HEK293T (cell line): ENCODE results near the gene CCDC9.

Source experiments
- CTCF ChIA-PET: fragments of 350-600 bp; formaldehyde crosslinking; extraction: SDS; loops from one replicate; lab custom pipeline; 2021; ENCODE audit warnings: antibody characterized with exemption, inconsistent platforms; lab: Yijun Ruan, JAX
- POLR2A ChIA-PET: fragments of 350-600 bp; formaldehyde crosslinking; extraction: SDS; loops from one replicate; lab custom pipeline; 2020; ENCODE audit warnings: antibody characterized with exemption, inconsistent platforms; lab: Yijun Ruan, JAX
- DNase-seq: peaks from one replicate; pipeline ENCODE4 v3.0.0; 2012; ENCODE audit warnings: mixed read lengths; ENCODE audit errors: extremely low spot score
- ARNT ChIP-seq: fragments of 450-650 bp; IDR thresholded peaks from 2 replicates; pipeline ENCODE4 v1.6.1; 2017; ENCODE audit warnings: mild to moderate bottlenecking
- BHLHE40 ChIP-seq: fragments of 450-650 bp; IDR thresholded peaks from 2 replicates; pipeline ENCODE4 v1.6.1; 2016; ENCODE audit warnings: mild to moderate bottlenecking, moderate library complexity, borderline replicate concordance
- CTBP1 ChIP-seq: fragments of 450-650 bp; IDR thresholded peaks from 2 replicates; pipeline ENCODE4 v1.6.1; 2016; ENCODE audit warnings: borderline replicate concordance
- ELF4 ChIP-seq: fragments of 450-650 bp; IDR thresholded peaks from 2 replicates; pipeline ENCODE4 v1.6.1; 2017; ENCODE audit warnings: antibody characterized with exemption
- FOXA1 ChIP-seq: fragments of 450-650 bp; IDR thresholded peaks from 2 replicates; pipeline ENCODE4 v1.6.1; 2016; ENCODE audit warnings: mild to moderate bottlenecking
- FOXK2 ChIP-seq: fragments of 450-650 bp; IDR thresholded peaks from 2 replicates; pipeline ENCODE4 v1.6.1; 2016; ENCODE audit warnings: mild to moderate bottlenecking
- FOXM1 ChIP-seq: fragments of 450-650 bp; IDR thresholded peaks from 2 replicates; pipeline ENCODE4 v1.6.1; 2017; ENCODE audit warnings: mild to moderate bottlenecking, borderline replicate concordance
- HDGF ChIP-seq: fragments of 450-650 bp; IDR thresholded peaks from 2 replicates; pipeline ENCODE4 v1.6.1; 2017; ENCODE audit warnings: antibody characterized with exemption, borderline replicate concordance
- L3MBTL2 ChIP-seq: fragments of 450-650 bp; conservative IDR thresholded peaks from 2 replicates; pipeline ENCODE4 v1.6.1; 2016; ENCODE audit warnings: mild to moderate bottlenecking
- LEF1 ChIP-seq: fragments of 450-650 bp; IDR thresholded peaks from 2 replicates; pipeline ENCODE4 v1.6.1; 2017; ENCODE audit warnings: mild to moderate bottlenecking, borderline replicate concordance
- NFRKB ChIP-seq: fragments of 450-650 bp; IDR thresholded peaks from 2 replicates; pipeline ENCODE4 v1.6.1; 2016; ENCODE audit warnings: mild to moderate bottlenecking, moderate library complexity
- PKNOX1 ChIP-seq: fragments of 450-650 bp; IDR thresholded peaks from 2 replicates; pipeline ENCODE4 v1.6.1; 2016
- SP1 ChIP-seq: fragments of 450-650 bp; IDR thresholded peaks from 2 replicates; pipeline ENCODE4 v1.6.1; 2017
- SUZ12 ChIP-seq: fragments of 450-650 bp; IDR thresholded peaks from 2 replicates; pipeline ENCODE4 v1.6.1; 2016; ENCODE audit warnings: mild to moderate bottlenecking
- TARDBP ChIP-seq: fragments of 450-650 bp; IDR thresholded peaks from 2 replicates; pipeline ENCODE4 v1.6.1; 2016
- ZNF384 ChIP-seq: fragments of 450-650 bp; IDR thresholded peaks from 2 replicates; pipeline ENCODE4 v1.6.1; 2016

CCDC9 gene

DNA sequence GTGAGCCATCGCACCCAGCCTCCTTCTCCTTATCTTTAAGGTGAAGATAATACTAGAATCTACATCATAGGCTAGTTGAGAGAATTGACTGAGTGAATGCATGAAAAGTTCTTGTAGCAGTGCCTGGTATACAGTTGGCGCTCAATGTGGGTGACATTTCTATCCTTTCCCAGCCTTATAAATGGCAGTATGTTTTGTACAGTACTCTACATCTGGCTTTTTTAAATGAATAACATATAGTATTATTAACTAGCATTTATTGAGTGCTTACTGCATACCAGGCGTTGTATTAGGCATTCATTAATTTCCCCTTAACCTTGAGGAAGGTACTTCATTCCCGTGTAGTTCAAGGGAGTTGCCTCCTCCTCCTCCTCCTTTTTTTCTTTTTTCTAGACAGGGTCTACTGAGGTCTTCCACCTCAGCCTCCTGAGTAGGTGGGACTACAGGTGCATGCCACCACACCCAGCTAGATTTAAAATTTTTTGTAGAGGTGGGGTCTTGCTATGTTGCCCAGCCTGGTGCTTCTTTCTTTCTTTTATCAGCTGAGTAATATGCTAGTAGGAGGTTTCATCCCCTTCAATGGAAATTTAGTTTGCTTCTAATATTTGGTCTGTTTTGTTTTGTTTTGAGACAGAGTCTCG, 56.2 kb downstream of the CCDC9 start:
- TF ChIP-seq FOXA1 (no peak), ZNF384 (no peak), TARDBP (no peak), L3MBTL2 (no peak), ARNT (no peak), NFRKB (no peak), BHLHE40 (no peak), ELF4 (no peak), SP1 (no peak), FOXM1 (no peak), FOXK2 (no peak), HDGF (no peak), CTBP1 (no peak)
- no peak for DNase-seq
- POLR2A ChIA-PET, result no interaction called here
- CTCF ChIA-PET, result interaction anchor here (0.6 kb wide), 1 partner anchor 320 kb away, joined by 3 read pairs; no protein-coding TSS in a partner anchor

- ChIA-PET CTCF (no interaction called here), POLR2A (no interaction called here)
- TF ChIP-seq HDGF (no peak), NFRKB (no peak), ELF4 (no peak), FOXA1 (no peak), PKNOX1 (no peak)
- no peak for DNase-seq
Observed at GRCh38 chr19:47313754-47314295, 57.5 kb downstream of the CCDC9 start.

GRCh38 chr19:47315125-47315821, 58.9 kb downstream of the CCDC9 start:
- ChIA-PET POLR2A (no interaction called here), CTCF (interaction anchor here (0.7 kb wide), 1 partner anchor 17 kb away, joined by 4 read pairs; no protein-coding TSS in a partner anchor)
- TF ChIP-seq PKNOX1 (peak; percentile 57), FOXA1 (no peak)
- DNase-seq, result peak; percentile 22

- ChIA-PET POLR2A (no interaction called here), CTCF (no interaction called here)
- TF ChIP-seq ZNF384 (no peak), ELF4 (no peak), FOXK2 (no peak), SUZ12 (no peak), FOXM1 (no peak), CTBP1 (no peak), HDGF (no peak), NFRKB (no peak), PKNOX1 (no peak), TARDBP (no peak)
- no peak for DNase-seq
Observed at GRCh38 chr19:47316513-47316912, 60.2 kb downstream of the CCDC9 start.

DNA sequence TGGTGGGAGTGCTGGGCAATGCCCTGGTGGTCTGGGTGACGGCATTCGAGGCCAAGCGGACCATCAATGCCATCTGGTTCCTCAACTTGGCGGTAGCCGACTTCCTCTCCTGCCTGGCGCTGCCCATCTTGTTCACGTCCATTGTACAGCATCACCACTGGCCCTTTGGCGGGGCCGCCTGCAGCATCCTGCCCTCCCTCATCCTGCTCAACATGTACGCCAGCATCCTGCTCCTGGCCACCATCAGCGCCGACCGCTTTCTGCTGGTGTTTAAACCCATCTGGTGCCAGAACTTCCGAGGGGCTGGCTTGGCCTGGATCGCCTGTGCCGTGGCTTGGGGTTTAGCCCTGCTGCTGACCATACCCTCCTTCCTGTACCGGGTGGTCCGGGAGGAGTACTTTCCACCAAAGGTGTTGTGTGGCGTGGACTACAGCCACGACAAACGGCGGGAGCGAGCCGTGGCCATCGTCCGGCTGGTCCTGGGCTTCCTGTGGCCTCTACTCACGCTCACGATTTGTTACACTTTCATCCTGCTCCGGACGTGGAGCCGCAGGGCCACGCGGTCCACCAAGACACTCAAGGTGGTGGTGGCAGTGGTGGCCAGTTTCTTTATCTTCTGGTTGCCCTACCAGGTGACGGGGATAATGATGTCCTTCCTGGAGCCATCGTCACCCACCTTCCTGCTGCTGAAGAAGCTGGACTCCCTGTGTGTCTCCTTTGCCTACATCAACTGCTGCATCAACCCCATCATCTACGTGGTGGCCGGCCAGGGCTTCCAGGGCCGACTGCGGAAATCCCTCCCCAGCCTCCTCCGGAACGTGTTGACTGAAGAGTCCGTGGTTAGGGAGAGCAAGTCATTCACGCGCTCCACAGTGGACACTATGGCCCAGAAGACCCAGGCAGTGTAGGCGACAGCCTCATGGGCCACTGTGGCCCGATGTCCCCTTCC, 63.9 kb downstream of the CCDC9 start:
- CTCF ChIA-PET, result no interaction called here
- no peak for TF ChIP-seq SP1
- TF ChIP-seq PKNOX1, result no peak
- no peak for TF ChIP-seq HDGF
- TF ChIP-seq LEF1, result no peak
- TF ChIP-seq ARNT, result no peak
- no peak for TF ChIP-seq TARDBP
- TF ChIP-seq CTBP1, result no peak
- no peak for TF ChIP-seq L3MBTL2
- TF ChIP-seq ELF4, result no peak
- no peak for TF ChIP-seq SUZ12
- TF ChIP-seq FOXA1, result no peak
- no peak for TF ChIP-seq NFRKB
- no peak for TF ChIP-seq ZNF384
- POLR2A ChIA-PET, result no interaction called here
- DNase-seq, result no peak
